Measurements from ENCODE around the gene ADAT1.

ADAT1 gene

DNA sequence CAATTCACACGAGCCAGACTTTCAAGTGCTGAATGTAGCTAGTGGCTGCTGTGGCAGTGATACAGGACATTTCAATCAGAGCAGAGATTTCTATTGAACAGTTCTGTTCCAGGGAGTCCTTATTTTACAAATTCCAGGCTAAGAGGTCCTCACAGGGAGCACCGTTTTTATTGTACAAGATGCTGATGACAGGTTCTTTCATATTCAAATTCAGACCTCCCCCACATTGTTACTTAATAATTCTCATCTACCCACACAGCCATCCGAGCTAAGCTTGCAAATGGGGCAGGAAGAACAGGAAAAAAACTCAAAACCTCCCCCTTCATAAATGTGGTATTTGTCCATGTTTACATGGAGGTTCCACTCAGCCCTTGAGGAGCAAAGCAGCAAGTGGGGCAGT, 47.1 kb downstream of the ADAT1 start:
- DNase-seq (ENCODE audit: low read depth) = no peak

DNA sequence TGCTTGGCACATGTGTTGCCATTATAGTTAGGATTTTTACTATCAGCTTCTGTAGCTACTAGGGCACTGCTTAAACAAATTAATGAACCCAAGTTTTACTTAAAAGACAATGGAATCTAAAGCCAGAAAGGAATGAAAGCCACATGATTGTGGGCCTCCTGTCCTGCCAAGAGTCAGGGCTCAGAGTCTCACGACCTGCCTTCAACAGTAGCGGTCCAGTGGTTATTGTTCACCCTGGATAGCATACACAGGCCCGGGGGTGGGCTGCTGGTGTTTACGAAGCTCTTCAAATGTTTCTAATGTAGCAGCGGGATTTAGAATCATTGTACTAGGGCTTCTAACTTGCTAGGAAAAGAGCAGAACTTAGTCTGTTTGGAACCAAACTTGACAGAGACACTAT, 49.1 kb downstream of the ADAT1 start:
- DNase-seq (ENCODE audit: low read depth) = no peak

GRCh38 chr16:75572864-75573542, 50.1 kb downstream of the ADAT1 start:
- DNase-seq (ENCODE audit: low read depth) = no peak

GRCh38 chr16:75570396-75571065, 52.5 kb downstream of the ADAT1 start:
- no peak for DNase-seq (ENCODE audit: low read depth)

DNA sequence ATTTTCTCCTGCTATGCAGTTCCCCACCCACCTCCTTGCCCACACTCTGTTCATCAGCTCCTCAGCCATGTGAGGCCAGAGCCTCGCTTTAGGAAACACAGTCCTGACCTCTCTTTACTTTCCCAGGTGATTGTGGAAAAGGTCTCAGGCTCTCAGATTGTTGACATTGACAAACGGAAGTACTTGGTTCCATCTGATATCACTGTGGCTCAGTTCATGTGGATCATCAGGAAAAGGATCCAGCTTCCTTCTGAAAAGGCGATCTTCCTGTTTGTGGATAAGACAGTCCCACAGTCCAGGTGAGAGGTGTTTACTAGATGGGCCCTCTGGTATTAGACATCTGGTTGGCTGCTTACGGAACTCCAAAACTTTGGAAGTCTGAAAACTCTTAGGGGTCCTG, 55.2 kb downstream of the ADAT1 start:
- no peak for DNase-seq (ENCODE audit: low read depth)

DNA sequence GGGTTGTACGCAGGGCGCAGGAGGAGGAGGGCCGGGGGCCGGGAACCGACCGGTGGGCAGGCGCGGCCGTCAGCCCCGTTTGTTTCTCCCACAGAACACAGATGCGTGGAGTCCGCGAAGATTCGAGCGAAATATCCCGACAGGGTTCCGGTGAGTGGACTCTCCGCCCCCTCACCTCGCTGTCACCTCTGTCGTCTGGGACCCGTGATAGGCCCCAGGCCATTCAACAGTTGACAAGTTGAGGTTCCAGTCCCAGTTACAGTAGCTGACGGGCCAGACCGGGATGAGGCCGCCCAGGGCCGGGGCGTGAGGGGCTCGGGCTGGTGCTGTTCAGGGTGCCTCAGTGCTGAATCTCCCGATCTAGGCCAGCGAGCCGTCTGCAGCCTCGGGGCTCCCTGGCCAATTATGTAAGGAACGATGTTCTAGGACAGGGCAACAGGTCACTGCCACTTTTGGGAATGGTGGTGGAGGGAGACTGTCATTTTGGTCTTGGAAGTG, 56.3 kb downstream of the ADAT1 start:
- DNase-seq (ENCODE audit: low read depth) = no peak

DNA sequence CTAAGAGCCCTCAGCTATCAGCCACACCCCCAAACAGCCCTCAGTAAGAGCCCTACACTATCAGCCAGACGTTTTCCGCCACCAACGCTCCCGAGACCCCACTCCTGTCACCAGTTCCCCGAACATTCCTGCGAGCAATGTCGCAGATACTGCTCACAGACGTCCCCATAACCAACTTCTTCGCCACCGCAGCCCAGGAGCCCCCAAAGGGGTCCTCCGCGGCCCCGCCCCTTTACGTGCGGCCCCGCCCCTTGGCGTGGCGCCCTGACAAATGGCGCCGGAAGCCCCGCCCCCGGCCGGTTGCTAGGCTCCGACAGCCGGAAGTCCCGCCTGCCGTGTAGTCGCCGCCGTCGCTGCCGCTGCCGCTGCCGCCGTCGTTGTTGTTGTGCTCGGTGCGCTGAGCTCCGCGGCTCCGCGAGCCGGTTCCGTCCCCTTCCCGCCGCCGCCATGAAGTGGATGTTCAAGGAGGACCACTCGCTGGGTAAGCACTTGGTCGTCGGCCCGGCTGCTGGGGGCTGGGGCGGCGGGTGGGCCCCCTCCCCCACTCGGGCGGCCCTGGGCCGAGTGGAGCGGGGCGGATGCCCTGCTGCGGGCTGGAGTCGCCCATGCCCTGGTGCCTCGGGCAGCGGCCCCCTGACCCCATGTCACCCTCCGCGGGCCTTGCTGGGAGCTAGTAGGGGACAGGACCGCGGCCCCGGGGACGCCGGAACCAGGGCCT, 56.9 kb downstream of the ADAT1 start, which contains the start of gene GABARAPL2:
Gene GABARAPL2 (plus strand): TSS at position 340 of the 718 bp plus-strand sequence. CDS start 108 bp downstream, at position 448.
- DNase-seq (ENCODE audit: low read depth) = peak; percentile 60

DNA sequence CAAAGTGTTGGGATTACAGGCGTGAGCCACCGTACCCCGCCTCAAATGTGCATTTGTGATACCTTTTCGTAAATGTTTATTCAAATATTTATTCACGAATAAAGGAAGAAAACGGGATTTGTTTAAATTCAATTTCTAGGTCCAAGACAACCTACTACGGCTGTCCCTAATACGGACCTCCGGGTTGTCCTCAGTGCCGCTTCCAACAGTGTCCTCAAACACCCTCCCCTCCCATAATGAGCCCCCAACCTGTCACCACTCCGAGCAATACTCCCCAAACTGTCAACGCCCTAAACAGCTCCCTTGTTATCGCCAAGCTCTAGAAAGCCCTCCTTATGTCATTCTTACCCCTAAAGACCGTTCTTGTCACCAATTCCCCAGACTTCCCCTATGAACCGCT, 57.4 kb downstream of the ADAT1 start:
- no peak for DNase-seq (ENCODE audit: low read depth)

- no peak for DNase-seq (ENCODE audit: low read depth)
Observed at GRCh38 chr16:75559564-75560372, 63.3 kb downstream of the ADAT1 start.

- DNase-seq (ENCODE audit: low read depth) = no peak
Observed at GRCh38 chr16:75558846-75559401, 64.2 kb downstream of the ADAT1 start.

DNA sequence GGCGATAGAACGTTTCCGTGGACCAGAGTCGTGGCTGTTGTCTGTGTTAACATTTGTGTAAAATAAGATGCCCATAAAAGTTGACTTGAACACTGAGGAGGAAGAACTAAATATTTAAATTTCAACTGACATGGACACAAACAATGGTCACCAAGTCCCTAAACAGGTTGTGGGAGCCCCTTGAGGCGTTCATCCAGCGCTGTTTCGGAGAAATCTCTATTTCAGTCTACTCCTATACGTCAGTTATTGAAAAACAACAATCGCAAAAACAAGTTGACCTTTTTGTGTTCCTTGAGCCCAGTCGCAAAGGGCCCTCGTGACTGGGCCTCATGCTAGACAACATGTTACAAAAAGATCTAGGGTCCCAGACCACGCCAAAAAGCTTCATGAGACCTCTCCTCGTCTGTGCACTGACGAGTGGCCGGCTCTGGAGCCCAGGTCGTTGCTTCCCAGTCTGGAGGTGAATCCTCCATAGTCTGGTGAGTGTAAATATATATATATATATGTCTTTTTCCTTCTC, 66.6 kb downstream of the ADAT1 start:
- DNase-seq (ENCODE audit: low read depth) = no peak

- peak; percentile 65 for DNase-seq (ENCODE audit: low read depth)
Observed at GRCh38 chr16:75555707-75556430, 67.2 kb downstream of the ADAT1 start, which contains the start of gene TMEM231. TSS of gene TMEM231 (minus strand) at chr16:75556252. CDS start at chr16:75556209, 43 bp downstream.

GRCh38 chr16:75555213-75555706, 67.8 kb downstream of the ADAT1 start:
- peak; percentile 77 for DNase-seq (ENCODE audit: low read depth)

DNA sequence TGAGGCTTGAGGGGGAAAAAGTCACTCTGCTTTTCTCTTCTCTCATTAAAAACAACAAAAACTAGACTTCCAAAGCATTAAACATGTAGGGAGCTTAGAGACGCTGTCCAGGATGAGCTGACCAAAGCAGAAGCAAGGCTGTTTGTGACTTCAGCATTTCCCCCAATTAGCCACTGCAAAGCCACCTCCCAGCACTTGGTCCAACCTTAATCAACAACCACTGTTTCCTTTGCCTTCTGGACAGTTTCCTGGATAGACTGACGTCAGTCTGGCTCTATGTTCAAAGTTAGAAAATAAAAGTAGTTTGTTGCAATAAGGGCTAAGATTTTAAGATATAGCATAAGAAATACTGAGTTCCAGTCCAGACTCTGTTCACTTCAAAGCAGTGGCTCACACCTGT, 70.1 kb downstream of the ADAT1 start:
- DNase-seq (ENCODE audit: low read depth) = no peak

DNA sequence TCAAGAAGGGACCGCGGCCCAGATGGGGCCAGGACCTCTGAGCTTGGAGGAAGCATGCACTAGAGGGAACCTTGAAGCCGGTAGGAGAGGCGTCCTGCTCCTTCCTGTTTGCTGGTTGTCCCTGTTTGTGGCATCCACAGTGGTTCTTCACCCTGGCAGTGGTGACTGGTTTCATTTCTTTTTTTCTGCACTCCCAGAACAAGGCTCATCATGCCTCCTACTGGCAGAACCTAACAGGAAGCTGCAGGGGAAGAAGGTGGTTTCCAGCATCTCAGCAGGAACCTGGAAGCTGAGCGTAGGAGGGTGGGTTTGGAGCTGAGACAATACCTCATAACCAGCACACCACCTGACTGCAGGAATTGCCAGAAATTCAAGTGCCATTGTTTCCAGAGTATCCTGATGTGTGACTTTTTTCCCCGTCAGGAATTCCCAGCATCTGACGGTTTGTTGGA, 72.8 kb downstream of the ADAT1 start:
- peak; percentile 14 for DNase-seq (ENCODE audit: low read depth)

Measured in CMK (cell line).